ENCODE measurements around the gene EFEMP1.

EFEMP1 gene

DNA sequence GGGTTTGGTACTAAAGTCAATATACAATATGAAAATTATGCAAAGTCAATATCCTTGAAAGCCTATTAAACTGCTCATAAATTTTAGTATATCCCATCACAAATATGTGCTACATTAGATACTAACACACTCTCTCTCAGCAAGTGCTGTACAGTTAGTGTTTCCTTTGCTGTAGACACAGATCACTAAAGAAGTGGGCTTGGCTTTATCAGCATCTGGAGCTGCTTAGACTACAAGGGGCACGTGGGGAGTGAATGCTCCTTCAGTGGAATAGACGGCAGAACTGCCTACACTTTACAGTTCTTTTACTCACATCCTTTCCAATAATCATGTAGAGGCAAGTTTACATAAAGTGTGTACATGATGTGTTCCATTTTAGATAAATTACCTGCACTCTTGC is 26.0 kb upstream of the EFEMP1 start:
- Histone ChIP-seq H3K4me3 (ENCODE audit: insufficient read length, low read depth) (no peak overlapping the region), H3K27me3 (ENCODE audit: insufficient read depth, insufficient read length) (no peaks in the 10 kb centered on the region), H3K36me3 (ENCODE audit: insufficient read depth, insufficient read length, low read length) (no peaks in the 10 kb centered on the region), H3K4me1 (ENCODE audit: insufficient read depth, insufficient read length) (no peaks in the 10 kb centered on the region), H3K9me3 (ENCODE audit: insufficient read depth, low read length) (no peaks in the 10 kb centered on the region), H3K9ac (ENCODE audit: insufficient read length, low read depth) (no peak overlapping the region)
- no peak for TF ChIP-seq YY1 (IDR thresholded peaks at IDR 0.05; ENCODE audit: insufficient read depth, insufficient read length)
- TF ChIP-seq ZNF274 (IDR thresholded peaks at IDR 0.05; ENCODE audit: low read depth, low read length) = no peak
- TF ChIP-seq SUZ12 (IDR thresholded peaks at IDR 0.05; ENCODE audit: extremely low read depth, insufficient read depth, insufficient read length) = no peak
- DNase-seq (ENCODE audit: low read depth, low spot score) = no peak

GRCh38 chr2:55949211-55949610 is 25.6 kb upstream of the EFEMP1 start:
- TF ChIP-seq YY1 (IDR thresholded peaks at IDR 0.05; ENCODE audit: insufficient read depth, insufficient read length) (no peak), SUZ12 (IDR thresholded peaks at IDR 0.05; ENCODE audit: extremely low read depth, insufficient read depth, insufficient read length) (no peak), ZNF274 (IDR thresholded peaks at IDR 0.05; ENCODE audit: low read depth, low read length) (no peak)
- Histone ChIP-seq H3K36me3 (ENCODE audit: insufficient read depth, insufficient read length, low read length) (no peaks in the 10 kb centered on the region), H3K9ac (ENCODE audit: insufficient read length, low read depth) (no peak overlapping the region), H3K9me3 (ENCODE audit: insufficient read depth, low read length) (no peaks in the 10 kb centered on the region), H3K27me3 (ENCODE audit: insufficient read depth, insufficient read length) (no peaks in the 10 kb centered on the region), H3K4me3 (ENCODE audit: insufficient read length, low read depth) (no peak overlapping the region), H3K4me1 (ENCODE audit: insufficient read depth, insufficient read length) (no peaks in the 10 kb centered on the region)
- DNase-seq (ENCODE audit: low read depth, low spot score) = no peak

DNA sequence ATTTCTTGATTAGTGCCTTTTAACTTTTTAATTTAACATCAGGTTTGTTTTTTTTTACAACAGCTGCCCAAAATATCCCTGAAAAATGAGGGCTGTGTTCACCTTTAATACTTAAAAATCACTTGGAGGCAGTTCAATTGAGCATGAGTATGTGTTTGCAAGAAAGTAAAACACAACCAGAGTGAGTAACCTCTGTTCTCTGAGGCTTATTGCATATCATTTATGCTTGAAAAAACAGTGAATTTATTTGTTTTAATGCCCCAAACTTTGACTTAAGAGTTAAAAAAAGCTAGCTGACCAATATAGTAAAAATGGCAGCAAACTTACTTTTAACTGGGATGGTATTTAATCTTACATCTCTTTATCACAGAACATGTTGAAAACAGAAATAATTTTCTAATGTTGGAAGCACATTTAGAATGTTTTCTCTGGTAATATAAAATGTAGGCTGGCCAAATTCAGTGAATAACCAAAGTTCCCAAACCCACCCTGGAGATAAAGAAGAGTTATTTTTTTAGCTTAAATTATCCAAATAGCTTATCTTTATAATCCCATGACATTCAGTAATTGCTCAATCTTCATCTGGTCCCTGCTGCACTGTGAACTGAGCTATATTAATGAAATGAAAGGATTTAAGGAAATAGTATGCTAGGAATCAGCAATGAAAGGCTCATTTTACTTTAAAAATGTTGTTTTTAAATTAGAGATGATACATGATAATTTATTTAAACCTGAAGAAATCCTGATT is 24.8 kb upstream of the EFEMP1 start:
- TF ChIP-seq SUZ12 (IDR thresholded peaks at IDR 0.05; ENCODE audit: extremely low read depth, insufficient read depth, insufficient read length) (no peak), YY1 (IDR thresholded peaks at IDR 0.05; ENCODE audit: insufficient read depth, insufficient read length) (no peak), ZNF274 (IDR thresholded peaks at IDR 0.05; ENCODE audit: low read depth, low read length) (no peak)
- no peaks in the 10 kb centered on the region for H3K36me3 ChIP-seq (ENCODE audit: insufficient read depth, insufficient read length, low read length)
- H3K4me3 ChIP-seq (ENCODE audit: insufficient read length, low read depth) = no peak overlapping the region

GRCh38 chr2:55947752-55948151 is 24.2 kb upstream of the EFEMP1 start:
- TF ChIP-seq YY1 (IDR thresholded peaks at IDR 0.05; ENCODE audit: insufficient read depth, insufficient read length) = no peak
- TF ChIP-seq SUZ12 (IDR thresholded peaks at IDR 0.05; ENCODE audit: extremely low read depth, insufficient read depth, insufficient read length) = no peak
- no peak for TF ChIP-seq ZNF274 (IDR thresholded peaks at IDR 0.05; ENCODE audit: low read depth, low read length)
- H3K4me3 ChIP-seq (ENCODE audit: insufficient read length, low read depth) = no peak overlapping the region
- no peaks in the 10 kb centered on the region for H3K4me1 ChIP-seq (ENCODE audit: insufficient read depth, insufficient read length)
- DNase-seq (ENCODE audit: low read depth, low spot score) = no peak
- H3K9me3 ChIP-seq (ENCODE audit: insufficient read depth, low read length) = no peaks in the 10 kb centered on the region
- H3K9ac ChIP-seq (ENCODE audit: insufficient read length, low read depth) = no peak overlapping the region
- no peaks in the 10 kb centered on the region for H3K36me3 ChIP-seq (ENCODE audit: insufficient read depth, insufficient read length, low read length)
- no peaks in the 10 kb centered on the region for H3K27me3 ChIP-seq (ENCODE audit: insufficient read depth, insufficient read length)

More for the DNA sequence above, 24.8 kb upstream of the EFEMP1 start:
- H3K4me1 ChIP-seq (ENCODE audit: insufficient read depth, insufficient read length) = no peaks in the 10 kb centered on the region
- no peak for DNase-seq (ENCODE audit: low read depth, low spot score)
- H3K9me3 ChIP-seq (ENCODE audit: insufficient read depth, low read length) = no peaks in the 10 kb centered on the region
- H3K27me3 ChIP-seq (ENCODE audit: insufficient read depth, insufficient read length) = no peaks in the 10 kb centered on the region
- no peak overlapping the region for H3K9ac ChIP-seq (ENCODE audit: insufficient read length, low read depth)

- H3K4me3 ChIP-seq (ENCODE audit: insufficient read length, low read depth) = no peak overlapping the region
- no peaks in the 10 kb centered on the region for H3K9me3 ChIP-seq (ENCODE audit: insufficient read depth, low read length)
- H3K27me3 ChIP-seq (ENCODE audit: insufficient read depth, insufficient read length) = no peaks in the 10 kb centered on the region
- DNase-seq (ENCODE audit: low read depth, low spot score) = no peak
- TF ChIP-seq ZNF274 (IDR thresholded peaks at IDR 0.05; ENCODE audit: low read depth, low read length) = no peak
- no peak for TF ChIP-seq SUZ12 (IDR thresholded peaks at IDR 0.05; ENCODE audit: extremely low read depth, insufficient read depth, insufficient read length)
- TF ChIP-seq YY1 (IDR thresholded peaks at IDR 0.05; ENCODE audit: insufficient read depth, insufficient read length) = no peak
- H3K36me3 ChIP-seq (ENCODE audit: insufficient read depth, insufficient read length, low read length) = no peaks in the 10 kb centered on the region
- H3K4me1 ChIP-seq (ENCODE audit: insufficient read depth, insufficient read length) = no peaks in the 10 kb centered on the region
- no peak overlapping the region for H3K9ac ChIP-seq (ENCODE audit: insufficient read length, low read depth)
Measured at GRCh38 chr2:55946793-55947192, 23.2 kb upstream of the EFEMP1 start.

GRCh38 chr2:55943466-55943865 is 19.9 kb upstream of the EFEMP1 start:
- DNase-seq (ENCODE audit: low read depth, low spot score) = no peak
- no peak for TF ChIP-seq YY1 (IDR thresholded peaks at IDR 0.05; ENCODE audit: insufficient read depth, insufficient read length)
- TF ChIP-seq SUZ12 (IDR thresholded peaks at IDR 0.05; ENCODE audit: extremely low read depth, insufficient read depth, insufficient read length) = no peak
- no peak for TF ChIP-seq ZNF274 (IDR thresholded peaks at IDR 0.05; ENCODE audit: low read depth, low read length)

DNA sequence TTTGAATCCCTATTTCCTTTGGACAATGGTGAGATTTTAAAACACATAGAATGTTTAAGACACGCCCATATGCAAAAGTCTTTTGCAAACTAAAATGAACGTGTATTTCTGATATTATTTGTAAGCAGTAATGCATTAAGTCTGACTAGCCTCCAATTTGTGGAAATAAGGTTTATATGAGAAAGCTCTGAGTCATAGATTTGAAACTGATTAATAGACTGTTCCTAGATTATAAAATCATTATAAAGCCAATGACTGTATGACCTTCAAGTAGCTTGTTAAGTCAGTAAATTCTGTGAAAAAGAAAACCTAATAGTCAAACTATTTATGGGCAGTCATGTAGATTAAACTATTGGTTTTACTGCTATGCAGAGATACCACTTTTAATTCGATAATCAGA is 12.8 kb upstream of the EFEMP1 start:
- Histone ChIP-seq H3K9ac (ENCODE audit: insufficient read length, low read depth) (no peak overlapping the region), H3K4me1 (ENCODE audit: insufficient read depth, insufficient read length) (no peaks in the 10 kb centered on the region), H3K27me3 (ENCODE audit: insufficient read depth, insufficient read length) (no peaks in the 10 kb centered on the region), H3K36me3 (ENCODE audit: insufficient read depth, insufficient read length, low read length) (no peaks in the 10 kb centered on the region), H3K4me3 (ENCODE audit: insufficient read length, low read depth) (no peak overlapping the region), H3K9me3 (ENCODE audit: insufficient read depth, low read length) (no peaks in the 10 kb centered on the region)
- DNase-seq (ENCODE audit: low read depth, low spot score) = no peak
- TF ChIP-seq ZNF274 (IDR thresholded peaks at IDR 0.05; ENCODE audit: low read depth, low read length) = no peak
- TF ChIP-seq YY1 (IDR thresholded peaks at IDR 0.05; ENCODE audit: insufficient read depth, insufficient read length) = no peak
- TF ChIP-seq SUZ12 (IDR thresholded peaks at IDR 0.05; ENCODE audit: extremely low read depth, insufficient read depth, insufficient read length) = no peak

More at GRCh38 chr2:55943466-55943865, 19.9 kb upstream of the EFEMP1 start:
- Histone ChIP-seq H3K9me3 (ENCODE audit: insufficient read depth, low read length) (no peaks in the 10 kb centered on the region), H3K4me3 (ENCODE audit: insufficient read length, low read depth) (no peak overlapping the region), H3K4me1 (ENCODE audit: insufficient read depth, insufficient read length) (no peaks in the 10 kb centered on the region), H3K9ac (ENCODE audit: insufficient read length, low read depth) (no peak overlapping the region), H3K36me3 (ENCODE audit: insufficient read depth, insufficient read length, low read length) (no peaks in the 10 kb centered on the region), H3K27me3 (ENCODE audit: insufficient read depth, insufficient read length) (no peaks in the 10 kb centered on the region)
